Measurements from ENCODE around the gene NLGN3.

- TF ChIP-seq EZH2 (IDR thresholded peaks at IDR 0.05; ENCODE audit: low read length, missing control alignments) (no peak), CTCF (conservative IDR thresholded peaks at IDR 0.05 in 1 of 2, IDR thresholded peaks at IDR 0.05 in 1 of 2; ENCODE audit: low read depth in 1 of 2, low read length in 2 of 2) (no peak)
Observed at GRCh38 chrX:71095981-71096759, 48.5 kb upstream of the NLGN3 start.

All from fibroblast of lung (primary cell).